ENCODE measurements around the gene AFG3L2.

DNA sequence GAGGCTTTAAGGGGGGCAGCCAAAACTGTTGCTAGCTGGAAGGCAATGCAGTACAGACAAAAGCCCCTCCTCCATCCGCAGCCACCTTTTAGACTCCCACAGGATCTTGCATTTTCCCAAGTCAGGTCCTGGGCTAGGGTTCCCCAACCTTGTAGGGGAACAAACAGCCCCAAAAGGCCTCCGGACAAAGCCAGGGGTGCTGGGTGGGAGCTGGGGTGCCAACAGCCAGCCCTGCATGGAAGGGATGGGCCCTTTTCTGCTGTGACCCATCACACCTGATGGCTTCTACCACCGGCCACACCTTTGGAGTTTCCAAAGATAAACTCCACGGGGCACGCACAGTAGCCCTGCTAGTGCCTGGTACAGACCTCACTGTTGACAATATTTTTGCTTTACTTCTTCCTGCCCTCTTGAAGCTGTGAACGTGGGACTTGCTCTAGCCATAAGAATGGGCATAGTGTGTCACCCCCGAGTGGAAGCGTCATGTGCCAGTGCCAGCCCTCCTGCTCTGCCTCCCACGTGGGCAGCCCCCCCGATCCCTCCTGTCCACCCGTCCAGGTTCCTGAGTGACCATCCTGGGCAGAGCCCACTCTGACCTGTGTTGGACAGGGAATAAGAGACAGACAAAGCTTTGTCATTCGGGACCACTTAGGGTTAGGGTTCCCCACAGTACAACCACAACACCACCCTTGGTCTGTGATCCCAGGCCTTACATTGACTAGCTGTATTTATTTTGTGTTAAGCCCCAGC lies 50.1 kb downstream of the AFG3L2 start:
- TF ChIP-seq, protein P1, sequence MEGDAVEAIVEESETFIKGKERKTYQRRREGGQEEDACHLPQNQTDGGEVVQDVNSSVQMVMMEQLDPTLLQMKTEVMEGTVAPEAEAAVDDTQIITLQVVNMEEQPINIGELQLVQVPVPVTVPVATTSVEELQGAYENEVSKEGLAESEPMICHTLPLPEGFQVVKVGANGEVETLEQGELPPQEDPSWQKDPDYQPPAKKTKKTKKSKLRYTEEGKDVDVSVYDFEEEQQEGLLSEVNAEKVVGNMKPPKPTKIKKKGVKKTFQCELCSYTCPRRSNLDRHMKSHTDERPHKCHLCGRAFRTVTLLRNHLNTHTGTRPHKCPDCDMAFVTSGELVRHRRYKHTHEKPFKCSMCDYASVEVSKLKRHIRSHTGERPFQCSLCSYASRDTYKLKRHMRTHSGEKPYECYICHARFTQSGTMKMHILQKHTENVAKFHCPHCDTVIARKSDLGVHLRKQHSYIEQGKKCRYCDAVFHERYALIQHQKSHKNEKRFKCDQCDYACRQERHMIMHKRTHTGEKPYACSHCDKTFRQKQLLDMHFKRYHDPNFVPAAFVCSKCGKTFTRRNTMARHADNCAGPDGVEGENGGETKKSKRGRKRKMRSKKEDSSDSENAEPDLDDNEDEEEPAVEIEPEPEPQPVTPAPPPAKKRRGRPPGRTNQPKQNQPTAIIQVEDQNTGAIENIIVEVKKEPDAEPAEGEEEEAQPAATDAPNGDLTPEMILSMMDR (IDR thresholded peaks at IDR 0.05) = no peak
- TF ChIP-seq POLR2A (IDR thresholded peaks at IDR 0.05) = no peak
